Nephron progenitor cell (in vitro differentiated cells): ENCODE measurements around the gene MED12L.

Experiments
- DNase-seq: peaks from one replicate; pipeline ENCODE4 v3.0.0; 2021
- H3K27ac Mint-ChIP-seq: 2 replicates; pipeline ENCODE4 v1.8.0; 2021; ENCODE audit warnings: mild to moderate bottlenecking, moderate library complexity, mixed read lengths
- H3K27me3 Mint-ChIP-seq: 2 replicates; pipeline ENCODE4 v1.8.0; 2021; ENCODE audit warnings: mild to moderate bottlenecking, low read depth, mixed read lengths; ENCODE audit not compliant: poor library complexity
- H3K36me3 Mint-ChIP-seq: 2 replicates; pipeline ENCODE4 v1.8.0; 2021; ENCODE audit warnings: low read depth, mixed read lengths
- H3K4me1 Mint-ChIP-seq: 2 replicates; pipeline ENCODE4 v1.8.0; 2021; ENCODE audit warnings: mixed read lengths
- H3K4me3 Mint-ChIP-seq: 2 replicates; pipeline ENCODE4 v1.8.0; 2021; ENCODE audit warnings: mild to moderate bottlenecking, moderate library complexity, mixed read lengths
- H3K9me3 Mint-ChIP-seq: 2 replicates; pipeline ENCODE4 v1.8.0; 2021; ENCODE audit warnings: mild to moderate bottlenecking, moderate library complexity, mixed read lengths
- CTCF ChIP-seq: fragments of 200-600 bp; sonication (generic); IDR thresholded peaks from 2 replicates; pipeline ENCODE4 v1.5.0; 2021; ENCODE audit warnings: antibody characterized with exemption

MED12L gene

GRCh38 chr3:151107701-151108100 lies 22.2 kb downstream of the MED12L start:
- Mint-ChIP-seq H3K9me3 (no peaks in the 10 kb centered on the region), H3K4me1 (peaks cover 59% of the 10 kb centered on the region), H3K27me3 (no peaks in the 10 kb centered on the region), H3K36me3 (no peaks in the 10 kb centered on the region), H3K27ac (peak overlapping the region; percentile 52), H3K4me3 (no peak overlapping the region)
- no peak for DNase-seq
- TF ChIP-seq CTCF = no peak

- Mint-ChIP-seq H3K4me3 (peak overlapping the region; percentile 27), H3K9me3 (no peaks in the 10 kb centered on the region), H3K27me3 (no peaks in the 10 kb centered on the region), H3K36me3 (no peaks in the 10 kb centered on the region), H3K27ac (peak overlapping the region; percentile 95), H3K4me1 (peaks cover 65% of the 10 kb centered on the region)
- TF ChIP-seq CTCF = no peak
- no peak for DNase-seq
Measured at GRCh38 chr3:151109286-151109800, 23.9 kb downstream of the MED12L start.

GRCh38 chr3:151112731-151113130 lies 27.3 kb downstream of the MED12L start:
- Mint-ChIP-seq H3K36me3 (peaks cover 11% of the 10 kb centered on the region), H3K4me1 (peaks cover 56% of the 10 kb centered on the region), H3K27me3 (no peaks in the 10 kb centered on the region), H3K9me3 (no peaks in the 10 kb centered on the region), H3K27ac (peak overlapping the region; percentile 35), H3K4me3 (no peak overlapping the region)
- TF ChIP-seq CTCF = no peak
- DNase-seq = no peak

- peak overlapping the region; percentile 35 for H3K27ac Mint-ChIP-seq
- H3K27me3 Mint-ChIP-seq = no peaks in the 10 kb centered on the region
- H3K36me3 Mint-ChIP-seq = peaks cover 13% of the 10 kb centered on the region
- H3K9me3 Mint-ChIP-seq = no peaks in the 10 kb centered on the region
- H3K4me1 Mint-ChIP-seq = peaks cover 50% of the 10 kb centered on the region
- DNase-seq = no peak
- TF ChIP-seq CTCF = no peak
- H3K4me3 Mint-ChIP-seq = no peak overlapping the region
Measured at GRCh38 chr3:151113343-151113742, 27.9 kb downstream of the MED12L start.

GRCh38 chr3:151117047-151117446 lies 31.6 kb downstream of the MED12L start:
- H3K4me1 Mint-ChIP-seq = peaks cover 13% of the 10 kb centered on the region
- H3K9me3 Mint-ChIP-seq = no peaks in the 10 kb centered on the region
- H3K27me3 Mint-ChIP-seq = no peaks in the 10 kb centered on the region
- no peak overlapping the region for H3K4me3 Mint-ChIP-seq
- peaks cover 26% of the 10 kb centered on the region for H3K36me3 Mint-ChIP-seq
- H3K27ac Mint-ChIP-seq = no peak overlapping the region
- TF ChIP-seq CTCF = no peak
- DNase-seq = no peak

GRCh38 chr3:151119188-151119587 lies 33.7 kb downstream of the MED12L start:
- no peaks in the 10 kb centered on the region for H3K9me3 Mint-ChIP-seq
- H3K4me3 Mint-ChIP-seq = no peak overlapping the region
- no peaks in the 10 kb centered on the region for H3K4me1 Mint-ChIP-seq
- no peak for DNase-seq
- no peak overlapping the region for H3K27ac Mint-ChIP-seq
- peaks cover 29% of the 10 kb centered on the region for H3K36me3 Mint-ChIP-seq
- TF ChIP-seq CTCF = no peak
- H3K27me3 Mint-ChIP-seq = no peaks in the 10 kb centered on the region
